ENCODE data around the gene FKBP15.

GRCh38 chr9:113179839-113180238, 41.2 kb downstream of the FKBP15 start:
- TF ChIP-seq FOXP2 (optimal IDR thresholded peaks at IDR 0.05; ENCODE audit: control extremely low read depth, extremely low read length, insufficient read depth): no peak
- no peak for TF ChIP-seq EZH2 (IDR thresholded peaks at IDR 0.05)
